ENCODE results near the gene NOS1AP.

Gene NOS1AP

DNA sequence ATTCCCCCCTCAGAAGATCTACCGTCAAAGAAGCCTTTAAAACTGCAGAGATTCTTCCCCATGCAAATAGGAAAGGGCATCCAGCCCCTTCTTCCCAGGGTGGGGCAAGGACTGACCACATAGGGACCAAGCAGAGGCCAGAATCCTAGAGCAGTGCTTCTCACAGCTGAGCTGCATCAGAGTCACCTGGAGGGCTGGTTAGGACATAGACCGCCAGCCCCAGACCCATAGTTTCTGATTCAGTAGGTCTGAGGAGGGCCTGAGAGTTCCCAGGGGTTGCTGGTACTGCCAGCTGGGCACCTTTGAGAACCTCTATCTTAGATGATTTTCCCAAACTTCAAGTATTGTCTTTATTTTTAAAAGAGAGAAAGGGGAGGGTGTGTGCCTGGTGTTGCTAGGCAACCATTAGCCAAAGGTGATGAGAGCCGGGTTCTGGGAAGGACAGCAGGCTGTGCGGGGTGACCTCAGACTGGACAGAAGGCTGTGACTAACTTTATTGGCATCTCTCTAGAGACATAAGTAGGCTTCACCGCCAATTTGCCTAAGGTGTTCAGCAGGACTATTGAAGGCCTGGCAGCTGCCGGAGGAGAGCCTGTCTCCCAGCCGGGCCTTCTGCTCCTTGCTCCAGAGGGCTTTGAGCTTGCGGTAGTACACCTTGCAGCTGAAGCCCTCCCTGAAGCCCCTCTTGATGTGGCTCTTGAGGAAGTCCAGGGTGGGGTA lies 304.2 kb downstream of the NOS1AP start:
- no peak for DNase-seq

DNA sequence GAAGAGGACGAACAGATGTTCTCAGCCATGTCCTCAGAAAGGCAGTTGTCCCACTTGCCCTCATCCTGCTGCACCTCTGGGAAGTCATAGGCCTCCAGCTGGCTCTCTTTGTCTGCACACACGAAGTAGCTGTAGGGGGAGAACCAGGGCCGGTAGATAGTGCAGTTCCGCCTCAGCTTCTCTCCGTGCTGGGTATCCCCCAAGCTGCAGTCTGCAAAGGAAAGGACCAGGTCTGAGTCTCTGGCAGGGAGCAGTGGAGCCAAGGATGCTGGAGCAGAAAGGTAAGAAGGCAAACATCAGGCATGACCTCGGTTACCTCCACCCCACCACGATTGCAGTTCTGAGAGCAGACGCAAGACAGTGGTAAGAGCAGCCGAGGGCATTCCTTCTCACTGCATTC lies 304.9 kb downstream of the NOS1AP start:
- no peak for DNase-seq

DNA sequence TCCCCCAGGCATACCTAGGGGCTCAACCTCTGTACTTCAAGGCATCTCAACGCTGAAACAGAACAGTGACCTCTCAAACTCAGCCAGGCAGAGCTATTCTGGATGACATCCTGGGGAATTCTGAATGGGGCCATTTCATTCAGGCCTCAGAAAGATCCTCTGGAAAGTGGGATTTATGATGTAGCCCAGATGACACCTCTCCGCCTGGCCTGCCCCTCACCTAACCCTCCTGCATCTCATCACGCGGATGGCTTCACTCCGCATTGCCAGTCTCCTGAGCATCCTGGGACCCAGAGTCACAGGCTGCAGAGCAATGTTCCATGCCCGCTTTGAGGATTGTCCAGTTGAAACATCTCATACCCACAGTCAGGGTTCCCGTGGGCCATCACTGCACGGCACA lies 306.0 kb downstream of the NOS1AP start:
- DNase-seq: no peak

DNA sequence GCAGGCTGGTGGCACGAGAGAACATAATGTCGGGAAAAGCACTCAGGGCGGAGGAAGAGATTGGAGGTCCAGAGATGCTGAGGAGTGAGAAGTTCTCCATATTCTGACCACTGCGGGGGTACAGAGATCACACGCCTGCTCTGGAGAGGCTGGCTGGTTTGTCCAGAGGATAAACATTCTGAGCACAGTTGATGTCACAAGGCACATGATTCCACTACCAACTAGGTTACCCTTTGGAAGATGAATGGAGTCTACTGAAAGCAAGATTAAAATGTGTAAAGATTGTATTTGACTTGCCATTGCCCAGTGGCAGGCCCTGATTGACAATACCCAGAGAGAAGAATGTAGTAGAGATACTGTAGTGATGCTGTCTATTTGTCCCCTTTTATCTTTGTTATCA lies 307.2 kb downstream of the NOS1AP start, which contains the start of gene SPATA46:
Gene SPATA46 (minus strand): TSS at position 164 of the 400 bp plus-strand sequence. CDS start 64 bp downstream, at position 100.
- no peak for DNase-seq

DNA sequence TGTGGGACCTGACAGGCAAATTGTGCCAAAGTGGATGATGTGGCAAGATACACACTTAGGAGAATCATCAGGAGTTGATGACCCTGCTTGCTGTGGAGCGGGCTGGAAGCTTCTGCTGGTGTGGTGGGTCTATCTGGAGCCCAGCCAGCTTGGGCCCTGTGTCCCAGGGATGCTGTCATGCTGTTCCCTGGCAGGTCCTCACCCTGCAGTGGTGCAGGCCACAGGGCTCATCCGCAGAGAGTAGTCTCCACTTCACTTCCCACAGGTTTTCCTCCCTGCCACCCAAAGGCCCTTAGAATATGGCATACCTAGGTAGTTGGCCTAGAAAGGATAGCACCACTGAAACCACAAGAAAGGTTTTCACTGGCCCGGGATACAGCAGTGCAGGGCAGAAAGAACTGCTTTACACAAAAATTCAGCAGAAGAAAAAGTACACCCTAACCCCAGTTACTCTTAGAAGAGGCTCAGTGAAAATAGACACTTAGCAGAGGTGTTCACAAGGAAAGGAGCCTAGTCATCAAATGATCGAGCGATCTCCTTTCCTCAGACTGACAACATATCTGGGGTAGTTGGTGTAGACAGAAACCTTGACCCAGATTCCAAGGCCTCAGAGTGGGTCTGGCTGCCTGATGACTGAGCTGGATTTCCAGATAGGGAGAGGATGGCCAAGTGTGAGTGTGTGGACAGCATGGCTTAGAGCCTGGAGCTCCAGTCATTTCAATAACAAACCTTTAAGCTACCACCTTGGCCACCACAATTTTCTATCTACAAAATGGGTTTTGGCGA lies 310.8 kb downstream of the NOS1AP start:
- DNase-seq: no peak

DNA sequence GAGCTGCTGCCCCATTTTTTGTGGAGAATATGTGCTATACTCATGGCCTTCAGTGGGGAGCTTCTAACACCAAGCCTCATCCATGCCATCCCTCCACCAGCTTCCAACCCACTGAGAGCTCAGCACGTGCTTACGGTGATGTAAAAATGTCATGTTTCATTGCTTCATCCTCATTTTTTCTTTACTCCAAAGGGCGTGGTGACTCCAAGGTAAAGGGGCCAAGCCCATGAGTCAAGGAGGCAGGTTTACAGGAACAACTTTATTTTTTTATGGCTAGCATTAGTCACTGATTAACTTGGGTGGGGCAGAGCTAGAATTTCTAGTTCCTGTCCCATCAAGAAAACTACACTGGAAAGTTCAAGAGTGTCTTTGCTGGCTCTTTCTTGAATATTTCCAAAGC lies 311.9 kb downstream of the NOS1AP start, which contains the start of gene C1orf226:
Gene C1orf226 (plus strand): TSS at position 346 of the 400 bp plus-strand sequence. CDS start 174 bp downstream, outside the sequence.
- DNase-seq: no peak

DNA sequence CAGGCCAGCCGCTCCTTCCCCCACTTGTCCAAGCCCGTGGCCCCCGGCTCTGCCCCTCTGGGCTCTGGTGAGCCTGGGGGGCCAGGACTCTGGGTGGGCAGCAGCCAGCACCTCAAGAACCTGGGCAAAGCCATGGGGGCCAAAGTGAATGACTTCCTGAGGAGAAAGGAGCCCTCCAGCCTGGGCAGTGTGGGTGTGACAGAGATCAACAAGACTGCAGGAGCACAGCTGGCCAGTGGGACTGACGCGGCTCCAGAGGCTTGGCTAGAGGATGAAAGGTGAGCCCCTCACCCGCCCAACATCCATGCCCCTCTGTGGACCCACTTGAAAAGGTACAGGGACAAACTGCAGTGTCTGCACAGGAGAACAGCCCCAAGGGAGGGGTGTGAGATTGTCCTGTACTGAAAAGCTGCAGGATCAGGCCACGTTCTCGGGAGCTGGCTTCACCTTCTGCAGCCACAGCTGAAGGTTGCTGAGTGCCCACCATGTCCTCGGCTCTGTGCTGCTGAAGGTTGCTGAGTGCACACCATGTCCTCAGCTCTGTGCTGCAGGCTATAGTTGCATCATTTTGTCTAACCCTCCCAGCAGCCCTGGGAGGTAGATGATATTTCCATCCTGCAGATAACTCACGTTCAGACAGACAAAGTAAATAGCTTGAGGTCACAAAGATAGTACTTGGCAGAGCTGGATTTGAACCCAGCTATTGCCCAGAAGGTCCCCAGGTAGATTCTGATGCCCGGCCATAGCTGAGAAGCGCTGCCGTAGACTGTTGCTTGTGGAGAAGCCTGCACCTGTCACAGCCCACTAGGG lies 312.7 kb downstream of the NOS1AP start:
- DNase-seq: no peak

DNA sequence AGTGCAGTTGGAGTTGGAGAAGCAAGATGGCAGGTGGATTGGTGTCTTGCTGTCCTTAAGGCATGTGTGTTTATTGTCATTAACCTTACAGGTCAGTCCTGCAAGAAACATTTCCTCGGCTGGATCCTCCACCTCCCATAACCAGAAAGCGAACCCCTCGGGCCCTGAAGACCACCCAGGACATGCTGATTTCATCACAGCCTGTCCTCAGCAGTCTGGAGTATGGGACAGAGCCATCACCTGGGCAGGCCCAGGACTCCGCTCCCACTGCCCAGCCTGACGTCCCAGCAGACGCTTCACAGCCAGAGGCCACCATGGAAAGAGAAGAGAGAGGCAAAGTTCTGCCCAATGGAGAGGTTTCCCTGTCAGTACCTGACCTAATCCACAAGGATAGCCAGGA lies 313.6 kb downstream of the NOS1AP start:
- no peak for DNase-seq

DNA sequence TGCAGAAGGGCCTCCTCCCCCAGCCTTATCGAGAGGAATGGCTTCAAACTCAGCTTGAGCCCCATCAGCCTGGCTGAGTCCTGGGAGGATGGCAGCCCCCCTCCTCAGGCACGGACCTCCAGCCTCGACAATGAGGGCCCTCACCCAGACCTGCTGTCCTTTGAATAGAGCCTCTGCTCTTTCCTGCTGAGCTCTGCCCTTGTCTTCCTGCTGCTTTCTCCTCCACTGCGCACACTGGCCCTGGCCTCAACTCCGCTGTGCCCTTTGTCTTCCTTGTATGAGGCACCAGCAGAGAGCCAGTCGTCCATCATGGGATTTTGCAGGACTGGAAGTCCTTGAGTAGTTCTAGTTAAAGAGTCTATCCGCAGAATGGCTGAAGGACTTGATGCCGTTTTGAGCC lies 314.0 kb downstream of the NOS1AP start:
- DNase-seq: no peak

DNA sequence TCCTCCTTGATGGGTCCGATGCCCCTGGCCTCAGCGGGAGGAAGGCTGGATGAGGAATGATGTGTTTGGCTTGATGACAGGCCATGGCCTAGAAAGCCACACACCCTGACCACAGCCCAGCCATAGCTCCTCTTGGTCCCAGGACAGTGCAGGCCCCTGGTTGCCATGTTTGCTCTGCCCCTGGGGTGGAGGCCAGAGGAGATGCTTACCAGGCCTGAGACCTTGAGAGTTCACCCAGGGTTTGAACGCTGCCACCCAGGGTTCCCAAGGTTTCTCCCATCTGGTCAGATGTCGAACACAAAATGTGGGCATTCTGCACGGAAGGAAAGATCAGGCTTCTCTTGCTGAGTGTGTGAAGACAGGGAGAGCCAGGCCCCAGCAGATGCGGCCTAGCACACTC lies 314.6 kb downstream of the NOS1AP start:
- DNase-seq: no peak

DNA sequence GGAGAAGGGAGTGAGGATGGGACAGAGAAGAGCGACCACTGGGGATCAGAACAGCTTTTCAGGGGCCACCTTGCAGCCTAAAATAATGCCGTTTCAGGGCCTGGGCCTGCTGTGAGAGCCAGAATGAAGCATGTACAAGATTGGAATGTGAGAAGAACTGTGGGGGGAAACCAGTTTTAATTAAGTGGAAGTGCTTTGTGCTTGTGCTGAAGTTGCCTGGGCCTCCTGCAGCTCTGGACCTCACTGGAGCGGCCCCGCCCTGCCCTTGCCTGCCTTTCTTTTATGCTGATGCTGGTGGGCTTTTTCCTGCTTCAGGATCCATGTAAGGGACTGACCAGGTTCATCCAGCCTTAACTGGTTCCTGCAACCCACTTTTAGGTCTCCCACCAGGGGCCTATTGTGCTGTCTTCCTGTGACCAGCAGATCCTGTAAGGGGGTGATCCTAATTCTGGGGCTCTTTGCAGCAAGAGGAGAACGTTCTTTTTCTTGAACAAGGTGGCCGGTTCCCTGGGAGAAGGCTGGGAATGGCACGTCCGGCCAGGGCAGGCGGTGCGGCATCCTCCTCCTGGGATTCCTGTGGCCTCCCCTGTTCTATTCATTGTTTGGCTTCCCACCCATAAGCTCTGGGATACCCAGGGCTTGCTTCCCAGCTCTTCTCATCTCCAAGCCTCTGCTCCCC lies 315.2 kb downstream of the NOS1AP start:
- no peak for DNase-seq

DNA sequence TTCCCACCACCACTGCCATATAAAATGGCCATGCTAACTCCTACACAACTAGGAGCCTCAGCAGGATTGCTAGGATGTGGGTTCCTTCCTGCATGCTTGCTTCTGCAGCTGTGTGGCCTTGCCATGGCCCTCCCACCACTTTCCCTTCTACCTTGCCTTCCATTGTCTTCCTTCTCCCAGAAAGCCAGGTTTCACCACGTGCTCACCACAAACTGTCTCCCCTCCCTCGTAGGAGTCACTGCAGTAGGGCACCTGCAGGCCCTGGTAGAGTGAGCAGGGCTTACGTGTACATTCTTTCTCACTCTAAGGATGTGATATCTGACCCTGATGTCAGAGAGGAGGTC lies 315.8 kb downstream of the NOS1AP start:
- DNase-seq: no peak

DNA sequence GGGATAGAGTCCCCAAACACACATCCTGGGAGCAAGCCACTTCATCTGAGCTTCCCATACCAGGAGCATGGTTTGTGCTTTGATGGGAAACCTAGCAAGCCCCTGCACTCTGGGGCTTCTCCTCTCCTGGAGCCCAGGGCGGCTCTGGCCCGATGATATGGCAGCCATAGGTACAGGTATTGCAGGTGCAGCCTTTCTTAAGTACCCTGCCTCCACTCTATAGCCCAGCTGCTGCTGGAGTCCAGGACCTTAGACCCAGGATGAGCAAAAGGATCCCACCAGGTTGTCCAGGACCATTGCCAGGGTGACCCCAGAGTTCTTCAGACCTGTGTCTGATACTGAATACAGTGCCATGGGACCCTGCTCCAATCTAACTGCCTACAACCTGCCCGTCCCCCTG lies 316.2 kb downstream of the NOS1AP start:
- no peak for DNase-seq

DNA sequence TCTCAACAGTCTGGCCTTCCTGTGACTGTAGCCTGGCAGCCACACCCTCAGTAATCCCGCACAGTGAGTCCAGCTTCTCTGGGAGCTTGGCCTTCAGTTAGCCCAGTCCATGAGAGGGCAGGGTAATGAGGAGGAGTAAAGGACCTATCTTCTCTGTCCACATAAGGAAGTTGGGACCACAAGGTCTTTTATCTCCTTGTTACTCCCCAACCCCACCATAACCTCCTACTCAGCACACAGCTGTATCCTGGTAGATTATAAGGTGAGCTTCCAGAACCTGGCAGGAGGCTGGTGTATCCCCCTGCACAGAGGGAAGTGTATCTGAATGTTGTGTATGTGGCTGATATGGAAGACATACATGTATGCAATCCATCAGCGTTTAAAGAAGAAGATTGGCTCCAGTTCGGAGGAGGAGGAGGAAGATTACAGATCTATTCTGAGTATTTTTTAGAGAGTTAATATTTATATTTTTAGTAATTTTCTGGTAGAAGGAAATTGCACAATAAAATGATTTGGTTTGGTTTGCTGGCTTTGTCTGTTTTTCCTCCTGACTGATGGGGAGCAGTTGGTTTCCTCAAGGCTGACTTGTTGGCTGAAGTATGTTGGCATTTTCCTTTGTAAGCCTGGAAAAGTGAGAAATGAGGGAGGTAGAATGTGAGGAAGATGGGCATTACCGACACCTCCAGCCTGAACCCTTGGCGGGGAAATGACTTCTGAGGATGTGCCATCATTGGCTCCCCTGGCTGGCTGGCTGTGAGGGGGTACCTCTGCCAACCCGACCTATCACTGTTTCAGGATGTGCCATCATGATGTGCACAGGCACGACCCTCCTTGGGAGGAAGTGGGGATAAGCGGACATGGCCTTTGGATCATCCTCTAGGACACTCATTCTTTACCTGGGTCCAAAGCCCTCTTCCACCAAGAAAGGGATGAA lies 317.1 kb downstream of the NOS1AP start:
- no peak for DNase-seq

DNA sequence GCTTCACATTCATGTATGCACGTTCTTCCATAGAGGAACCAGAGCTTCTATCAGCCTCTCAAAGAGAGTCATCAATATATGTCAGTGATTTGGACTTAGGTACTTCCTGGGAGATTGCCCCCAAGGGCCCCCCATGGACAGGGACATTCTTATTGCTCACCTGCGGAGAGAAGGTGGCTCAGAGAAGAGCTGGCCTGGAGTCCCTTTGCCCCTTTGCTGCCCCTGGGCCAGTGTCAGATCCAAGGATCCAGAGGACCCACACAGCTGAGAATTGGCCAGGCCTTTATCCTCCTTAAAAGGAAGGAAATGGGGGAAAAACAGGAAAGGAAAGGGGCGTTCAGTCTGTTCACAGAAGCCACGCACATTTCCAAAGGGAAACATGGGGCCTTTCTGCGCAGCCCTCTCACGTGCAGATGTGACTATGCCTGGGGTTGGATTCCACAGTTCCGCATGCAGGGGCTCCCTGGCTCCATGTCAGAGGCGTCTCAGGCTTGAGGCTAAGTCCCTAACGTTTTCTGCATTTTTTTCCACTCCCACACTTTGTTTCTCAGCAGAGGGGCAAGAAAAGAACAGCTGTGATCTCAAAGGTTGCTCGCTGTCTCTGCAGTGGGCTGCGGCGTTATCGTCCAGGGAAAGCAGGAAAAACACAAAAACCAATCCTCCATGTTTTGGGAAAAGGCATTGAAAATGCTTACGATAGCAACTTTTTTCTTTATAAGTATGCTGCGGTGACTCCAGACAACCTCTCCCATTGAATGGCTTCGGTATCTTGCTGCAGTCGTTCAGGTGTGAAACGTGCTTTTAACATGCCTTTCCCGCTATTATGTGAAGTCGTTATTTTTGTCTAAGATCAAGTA lies 318.0 kb downstream of the NOS1AP start:
- DNase-seq: no peak

DNA sequence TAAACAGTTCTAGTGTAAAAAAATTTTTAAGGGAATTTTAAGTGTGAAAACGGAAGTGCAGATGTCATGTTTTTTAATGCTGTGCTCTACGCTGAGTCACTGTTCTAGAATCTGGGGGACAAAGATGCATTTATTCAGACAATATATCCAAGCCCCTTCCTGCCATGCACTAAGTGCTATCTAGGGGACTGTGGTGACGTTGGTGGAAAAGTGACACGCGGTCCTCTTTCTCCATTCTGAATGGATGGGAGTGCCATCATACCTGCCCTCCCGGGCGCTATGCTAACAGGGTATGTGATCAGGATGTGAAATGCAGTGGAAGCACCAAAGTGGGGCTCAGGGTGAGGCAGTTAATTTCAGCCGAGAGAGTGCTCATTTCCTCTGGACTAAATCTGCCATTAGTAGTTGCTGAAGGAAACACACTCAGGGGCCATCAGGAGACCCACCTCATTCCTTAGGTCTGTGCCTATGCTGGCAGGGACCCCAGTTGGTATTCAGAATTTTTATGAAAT lies 318.6 kb downstream of the NOS1AP start:
- no peak for DNase-seq

DNA sequence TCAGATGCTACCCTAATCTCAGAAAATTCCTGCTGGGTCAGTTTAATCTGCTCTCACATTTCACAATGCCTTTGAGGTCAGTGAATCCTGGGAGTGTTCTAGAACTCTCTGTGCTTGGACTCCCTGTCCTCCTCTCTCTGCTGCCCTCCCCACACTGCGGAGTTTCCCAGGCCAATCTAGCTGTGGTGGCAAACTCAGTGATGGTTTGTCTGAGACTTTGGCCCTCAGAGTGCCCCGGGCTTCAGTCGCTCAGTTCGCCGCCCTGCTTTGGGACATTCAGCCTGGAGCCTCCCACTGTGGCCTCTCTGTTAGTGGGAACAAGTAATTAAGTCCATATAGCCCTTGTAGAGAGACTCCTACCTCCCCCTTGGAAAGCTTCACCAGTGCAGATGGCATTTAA lies 319.1 kb downstream of the NOS1AP start:
- no peak for DNase-seq

DNA sequence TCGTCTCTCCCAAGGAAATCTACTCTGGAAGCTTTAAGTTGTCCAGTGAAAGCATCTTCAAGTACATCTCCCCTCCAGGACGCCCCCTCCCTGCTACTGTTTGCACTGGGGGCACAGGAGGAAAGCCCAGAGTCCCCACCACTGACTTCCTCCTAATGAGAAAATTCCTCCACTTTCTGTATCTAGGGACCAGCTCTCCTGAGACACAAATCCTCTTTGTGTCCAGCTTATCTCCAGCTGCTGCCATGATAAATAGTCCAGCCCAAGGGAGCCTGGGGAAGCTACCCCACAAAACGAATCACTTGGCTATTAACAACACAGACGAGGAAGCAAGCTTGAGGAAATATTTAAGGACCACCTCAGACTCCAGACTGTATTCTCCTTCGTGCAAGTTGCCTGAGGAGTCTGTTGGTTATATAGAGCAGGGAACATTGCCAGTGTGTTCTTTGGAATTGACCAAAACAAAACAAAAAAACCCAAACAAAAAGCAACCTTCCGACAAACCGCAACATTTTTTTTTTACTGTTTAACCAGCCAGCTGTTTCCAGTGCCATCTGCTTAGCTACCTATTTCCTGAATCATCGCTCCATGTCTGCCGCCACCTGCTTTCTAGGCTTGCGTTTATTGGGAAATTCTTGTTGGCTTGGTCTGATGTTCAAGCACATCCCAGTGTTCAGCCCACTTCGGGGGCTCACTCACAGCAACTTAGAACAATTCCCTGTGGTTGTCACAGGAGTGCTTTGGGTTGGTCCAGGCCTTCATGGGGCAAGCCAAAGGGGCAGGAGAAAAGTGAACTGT lies 319.7 kb downstream of the NOS1AP start:
- no peak for DNase-seq

DNA sequence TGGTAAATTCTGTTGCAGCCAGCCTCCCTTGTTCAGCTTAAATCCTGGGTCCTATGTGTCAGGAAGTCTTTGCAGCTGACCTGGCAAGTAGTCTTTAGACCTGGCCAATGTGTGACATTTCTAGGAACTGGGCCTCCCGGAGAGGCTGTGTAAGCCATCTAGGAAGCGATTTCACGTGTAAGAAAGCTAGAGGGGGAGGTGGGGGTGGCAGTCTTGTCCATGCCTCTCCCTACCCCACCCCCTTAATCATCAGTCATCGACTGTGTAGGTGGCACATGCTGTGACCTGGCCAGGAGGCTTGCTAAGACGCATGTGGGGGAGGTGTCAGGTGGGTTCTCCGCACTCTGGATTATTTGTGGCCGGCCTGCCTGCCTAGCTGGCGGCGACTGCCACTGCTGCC lies 320.5 kb downstream of the NOS1AP start:
- no peak for DNase-seq

Measured in stimulated activated naive CD4-positive, alpha-beta T cell treated with Interleukin-2 at 50 U/mL for 16 hours (primary cell).